GM12875 (cell line): Measurements from ENCODE around the gene BUB1B.
"Not testable (repeated sequence)": the region's sequence is repeated elsewhere in the genome, so short reads cannot be mapped to it uniquely, and the experiment has no call there.

Experiments used
- H3K4me3 ChIP-seq: one replicate; pipeline ENCODE4 v1.5.1; 2011; ENCODE audit warnings: low read depth, low read length, control low read depth
- TF ChIP-seq, protein P1 (sequence below): IDR thresholded peaks from 2 replicates; pipeline ENCODE4 v1.5.1; 2011; ENCODE audit warnings: low read depth, mild to moderate bottlenecking, control low read depth, inconsistent platforms, low read length, moderate library complexity, borderline replicate concordance; ENCODE audit not compliant: insufficient read depth

The BUB1B gene

GRCh38 chr15:40142428-40142827, 18.4 kb upstream of the BUB1B start:
- TF ChIP-seq, protein P1, sequence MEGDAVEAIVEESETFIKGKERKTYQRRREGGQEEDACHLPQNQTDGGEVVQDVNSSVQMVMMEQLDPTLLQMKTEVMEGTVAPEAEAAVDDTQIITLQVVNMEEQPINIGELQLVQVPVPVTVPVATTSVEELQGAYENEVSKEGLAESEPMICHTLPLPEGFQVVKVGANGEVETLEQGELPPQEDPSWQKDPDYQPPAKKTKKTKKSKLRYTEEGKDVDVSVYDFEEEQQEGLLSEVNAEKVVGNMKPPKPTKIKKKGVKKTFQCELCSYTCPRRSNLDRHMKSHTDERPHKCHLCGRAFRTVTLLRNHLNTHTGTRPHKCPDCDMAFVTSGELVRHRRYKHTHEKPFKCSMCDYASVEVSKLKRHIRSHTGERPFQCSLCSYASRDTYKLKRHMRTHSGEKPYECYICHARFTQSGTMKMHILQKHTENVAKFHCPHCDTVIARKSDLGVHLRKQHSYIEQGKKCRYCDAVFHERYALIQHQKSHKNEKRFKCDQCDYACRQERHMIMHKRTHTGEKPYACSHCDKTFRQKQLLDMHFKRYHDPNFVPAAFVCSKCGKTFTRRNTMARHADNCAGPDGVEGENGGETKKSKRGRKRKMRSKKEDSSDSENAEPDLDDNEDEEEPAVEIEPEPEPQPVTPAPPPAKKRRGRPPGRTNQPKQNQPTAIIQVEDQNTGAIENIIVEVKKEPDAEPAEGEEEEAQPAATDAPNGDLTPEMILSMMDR, result no peak
- H3K4me3 ChIP-seq, result no peak overlapping the region

DNA sequence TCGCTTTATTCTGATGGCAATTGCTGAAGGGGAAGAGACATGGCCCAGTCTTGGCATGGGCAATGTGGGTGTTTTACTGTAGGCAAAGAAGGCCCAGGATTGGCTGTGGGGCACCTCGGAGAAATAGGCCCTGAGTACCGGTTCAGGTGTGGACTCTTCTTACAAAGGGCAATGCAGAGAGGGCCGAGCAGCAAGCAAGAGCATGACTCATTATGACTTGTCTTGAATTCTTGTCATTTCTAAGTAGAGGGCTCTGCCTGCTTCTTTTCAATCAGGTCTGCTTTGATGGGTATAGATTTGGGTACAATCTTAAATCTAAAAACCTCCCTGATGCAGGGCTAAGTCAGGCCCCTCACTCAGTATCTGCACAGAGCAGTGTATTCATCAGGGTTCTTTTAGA, 14.8 kb upstream of the BUB1B start:
- TF ChIP-seq, protein P1, result no peak
- no peak overlapping the region for H3K4me3 ChIP-seq

GRCh38 chr15:40149339-40149738, 11.5 kb upstream of the BUB1B start:
- H3K4me3 ChIP-seq, result no peak overlapping the region
- TF ChIP-seq, protein P1, result no peak

DNA sequence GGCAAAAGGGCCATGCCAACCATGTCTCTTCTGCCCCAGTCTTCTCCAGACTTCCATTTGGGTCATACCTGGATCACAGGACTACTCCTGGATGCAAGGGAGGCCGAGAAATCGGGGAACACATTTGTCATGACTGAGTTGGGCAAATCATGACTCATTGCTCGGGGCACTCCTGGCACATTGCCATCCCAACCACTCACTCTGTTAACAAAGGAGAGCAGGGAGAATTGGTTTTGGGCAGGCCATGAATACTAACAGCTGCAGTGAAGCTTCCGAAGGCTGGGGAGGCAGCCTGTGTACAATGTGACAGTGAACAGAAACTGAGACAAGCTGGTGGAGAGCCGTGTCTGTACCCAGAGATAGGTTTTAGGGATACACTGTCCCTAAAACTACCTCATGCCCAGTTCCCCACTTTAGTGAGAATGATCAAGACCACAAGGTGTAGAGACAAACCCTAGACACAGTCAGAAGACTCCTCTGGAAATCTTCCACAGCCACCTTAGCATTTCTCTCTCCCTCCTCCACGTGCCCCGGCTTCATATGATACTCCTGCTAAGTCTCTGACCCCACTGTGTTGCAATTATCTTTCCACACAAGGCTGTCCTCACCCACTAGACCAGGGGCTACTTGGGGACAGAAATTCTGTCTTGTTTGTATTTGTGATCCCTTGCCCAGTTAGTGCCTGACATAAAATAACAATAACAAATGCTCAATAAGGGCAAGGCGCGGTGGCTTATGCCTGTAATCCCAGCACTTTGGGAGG, 10.5 kb upstream of the BUB1B start:
- H3K4me3 ChIP-seq, result no peak overlapping the region
- TF ChIP-seq, protein P1, result no peak

DNA sequence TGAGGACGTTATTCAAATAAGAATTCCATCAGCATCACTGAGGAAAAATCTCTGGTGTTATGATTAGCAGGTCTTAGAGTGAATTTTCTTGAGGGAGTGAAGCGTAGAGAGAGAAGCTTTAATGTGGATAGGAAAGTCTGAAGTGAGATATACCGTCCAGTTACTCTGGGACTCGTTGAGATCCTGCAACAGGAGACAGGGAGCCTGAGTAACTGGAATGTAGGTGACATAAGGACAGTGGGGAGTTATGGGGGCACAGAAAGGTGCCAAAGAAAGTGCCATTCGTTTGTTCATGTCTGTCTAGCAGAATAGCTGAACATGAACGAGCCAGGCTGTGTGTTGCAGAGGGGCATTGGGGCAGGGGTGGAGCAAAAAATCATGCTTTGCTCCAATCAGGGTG, 9.4 kb upstream of the BUB1B start:
- TF ChIP-seq, protein P1, result no peak
- H3K4me3 ChIP-seq, result no peak overlapping the region

DNA sequence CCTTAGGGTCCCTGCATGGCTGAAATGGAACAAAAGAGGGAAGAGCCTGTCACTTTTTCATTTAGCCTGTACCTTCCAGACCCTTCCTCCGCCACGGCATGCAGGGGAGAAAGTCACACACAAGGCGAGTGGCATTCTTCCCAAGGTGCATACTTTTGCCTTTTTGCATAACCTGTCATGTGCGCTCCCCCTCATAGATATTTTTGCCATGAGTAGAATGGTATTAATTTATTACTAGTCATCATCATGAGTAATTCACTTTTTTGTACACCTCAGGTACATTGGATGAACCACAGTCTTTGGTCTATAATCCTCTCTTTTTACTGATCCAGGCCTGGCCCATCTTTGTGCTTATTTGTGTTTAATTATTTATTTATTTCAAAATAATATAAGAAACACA, 8.9 kb upstream of the BUB1B start:
- TF ChIP-seq, protein P1, result no peak
- H3K4me3 ChIP-seq, result no peak overlapping the region

DNA sequence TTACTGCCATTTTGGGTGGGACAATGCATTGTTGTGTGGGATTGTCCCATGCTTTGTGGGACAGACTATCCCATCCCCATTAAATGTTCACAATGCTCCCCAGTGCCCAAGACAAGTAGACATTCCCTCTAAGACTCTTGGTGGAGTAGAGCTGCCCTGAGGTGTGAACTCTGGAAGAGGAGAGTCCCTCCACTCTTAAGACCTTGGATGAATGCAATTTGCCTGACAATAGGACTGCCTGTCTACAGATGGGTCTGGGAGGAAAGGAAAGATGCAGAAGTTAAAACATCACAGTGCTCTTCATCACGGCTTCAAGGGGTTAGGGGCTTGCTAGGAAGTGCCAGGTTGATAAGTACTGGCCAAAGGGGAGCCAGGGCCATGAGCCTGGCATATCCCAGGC, 6.0 kb upstream of the BUB1B start:
- not testable (repeated sequence) for H3K4me3 ChIP-seq

DNA sequence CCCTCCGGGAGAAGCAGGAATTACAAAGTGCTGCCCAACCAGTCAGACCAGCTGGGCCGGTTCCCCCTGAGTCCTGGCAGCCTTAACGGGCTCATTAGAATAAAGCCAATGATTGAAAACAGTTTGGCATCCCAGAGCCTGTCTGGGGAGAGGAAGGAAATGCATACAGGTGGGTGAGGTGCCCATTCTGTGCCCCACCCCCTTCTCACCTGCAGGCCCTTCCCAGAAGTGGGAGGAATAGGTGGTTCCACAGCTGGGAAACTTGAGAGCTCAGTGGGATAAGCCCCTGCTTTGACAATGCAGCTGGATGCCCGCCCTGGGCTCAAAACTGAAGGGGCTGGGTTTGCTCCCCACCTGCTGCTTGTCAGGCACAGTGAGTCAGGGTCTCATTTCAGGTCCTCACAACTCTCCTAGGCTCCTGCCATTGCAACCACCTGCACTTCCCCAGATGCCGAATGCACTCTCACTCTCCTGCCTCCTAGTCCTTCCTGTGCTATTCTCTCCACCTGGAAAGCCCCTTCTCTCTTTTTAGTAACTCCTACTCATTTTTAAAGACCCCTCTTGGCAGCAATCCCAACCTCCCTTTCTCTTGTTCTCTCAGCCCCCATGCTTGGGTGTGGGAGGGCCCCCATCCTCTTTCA, 5.5 kb upstream of the BUB1B start:
- TF ChIP-seq, protein P1, result no peak
- H3K4me3 ChIP-seq, result no peak overlapping the region
